HEK293 (cell line): Measurements from ENCODE around the gene SMCHD1.

Experiments used
- CTCF ChIP-seq: fragments of 450-650 bp; formaldehyde crosslinking; IDR thresholded peaks from 2 replicates; pipeline ENCODE4 v1.5.1; 2016; ENCODE audit warnings: missing biosample characterization, missing genetic modification characterization
- TCF7L2 ChIP-seq: IDR thresholded peaks from 2 replicates; pipeline ENCODE4 v1.6.1; 2011; ENCODE audit warnings: low read depth, mild to moderate bottlenecking, inconsistent platforms, low read length, moderate library complexity, borderline replicate concordance
- ZSCAN16 ChIP-seq: fragments of 450-650 bp; formaldehyde crosslinking; IDR thresholded peaks from 2 replicates; pipeline ENCODE4 v1.5.1; 2016; ENCODE audit warnings: missing biosample characterization, missing genetic modification characterization

GRCh38 chr18:2776601-2777000 is 121.1 kb downstream of the SMCHD1 start:
- TF ChIP-seq CTCF (tag by site-specific recombination) = no peak
- TF ChIP-seq TCF7L2 = no peak
- no peak for TF ChIP-seq ZSCAN16 (tag by site-specific recombination)
